A673 (cell line): Measurements from ENCODE around the gene KRTAP5-3. TPM values are rescaled to one million over a fixed set of nuclear protein-coding genes. Genes with fewer than 3 reads are reported as not detected.

Source experiments
- BruUV-seq: library from RNA; stranded (reverse); fragments of 400-500 nt; replicated peaks from 2 replicates; lab custom pipeline; 2021; lab: Mats Ljungman, UMichigan
- CTCF ChIA-PET: fragments of 300-600 bp; sonication (Branson Sonifier 250); formaldehyde crosslinking; loops from one replicate; lab custom pipeline; 2022; ENCODE audit warnings: antibody characterized with exemption; lab: Charles Lee
- POLR2A ChIA-PET: fragments of 300-600 bp; sonication (Branson Sonifier 250); formaldehyde crosslinking; loops from one replicate; lab custom pipeline; 2022; ENCODE audit warnings: antibody characterized with exemption; ENCODE audit not compliant: low non-redundant PET; lab: Charles Lee
- DNase-seq: peaks from one replicate; pipeline ENCODE4 v3.0.0-alpha.2; 2015; ENCODE audit warnings: low spot score
- H3K27ac ChIP-seq: fragments of 200-600 bp; sonication (generic); 2 replicates; pipeline ENCODE4 v1.5.1; 2016; ENCODE audit warnings: mixed run types, low read depth, mild to moderate bottlenecking, mixed read lengths, antibody characterized with exemption, low read length; ENCODE audit not compliant: poor library complexity, severe bottlenecking
- H3K27me3 ChIP-seq: fragments of 200-600 bp; sonication (generic); replicated peaks from 2 replicates; pipeline ENCODE4 v1.6.1; 2017; ENCODE audit warnings: mixed run types, low read depth, mild to moderate bottlenecking, mixed read lengths, antibody characterized with exemption, low read length; ENCODE audit not compliant: insufficient read depth, poor library complexity
- H3K36me3 ChIP-seq: fragments of 200-600 bp; sonication (generic); 2 replicates; pipeline ENCODE4 v1.6.1; 2016; ENCODE audit warnings: mixed run types, mild to moderate bottlenecking, mixed read lengths, antibody characterized with exemption, low read length; ENCODE audit not compliant: insufficient read depth, poor library complexity, severe bottlenecking
- H3K4me1 ChIP-seq: fragments of 200-600 bp; sonication (generic); 2 replicates; pipeline ENCODE4 v1.6.1; 2017; ENCODE audit warnings: mixed run types, mild to moderate bottlenecking, mixed read lengths, antibody characterized with exemption, low read length; ENCODE audit not compliant: insufficient read depth, poor library complexity, severe bottlenecking
- H3K4me3 ChIP-seq: fragments of 200-600 bp; sonication (generic); 2 replicates; pipeline ENCODE4 v1.5.1; 2016; ENCODE audit warnings: low read depth, mixed run types, mild to moderate bottlenecking, mixed read lengths, low read length; ENCODE audit not compliant: poor library complexity, severe bottlenecking
- H3K9me3 ChIP-seq: fragments of 200-600 bp; sonication (generic); 2 replicates; pipeline ENCODE4 v1.6.1; 2016; ENCODE audit warnings: mixed run types, low read depth, mild to moderate bottlenecking, mixed read lengths, antibody characterized with exemption, low read length; ENCODE audit not compliant: poor library complexity, severe bottlenecking
- EZH2 ChIP-seq: fragments of 200-600 bp; sonication (generic); IDR thresholded peaks from 2 replicates; pipeline ENCODE4 v1.6.1; 2017; ENCODE audit warnings: borderline replicate concordance, low read depth, mild to moderate bottlenecking, mixed read lengths, antibody characterized with exemption, low read length; ENCODE audit not compliant: poor library complexity, severe bottlenecking
- intact Hi-C: fragments of 100-400 bp; cut with micrococcal nuclease; formaldehyde crosslinking; loops from one replicate; pipeline ENCODE4 v1.10.0; 2022; ENCODE audit not compliant: unreplicated experiment
- total RNA-seq: library from RNA; stranded (reverse); gene quantifications from 2 replicates; pipeline ENCODE4 v1.2.3, GENCODE V29; 2021
- TF ChIP-seq, protein P1 (sequence below): fragments of 300-800, 200-600 bp; sonication (generic); conservative IDR thresholded peaks from 2 replicates; pipeline ENCODE4 v1.5.1; 2017; ENCODE audit warnings: low read depth, mild to moderate bottlenecking, antibody characterized with exemption, low read length, moderate library complexity, mixed read lengths

KRTAP5-3 gene
- total RNA-seq, 1 experiment from 2014 or later: not detected

- Histone ChIP-seq H3K9me3 (no peaks in the 10 kb centered on the region), H3K4me3 (no peak overlapping the region), H3K36me3 (no peaks in the 10 kb centered on the region), H3K27me3 (no peaks in the 10 kb centered on the region), H3K4me1 (no peaks in the 10 kb centered on the region), H3K27ac (no peak overlapping the region)
- no TSS peak for BruUV-seq
- intact Hi-C loops: no loop called here
- ChIA-PET CTCF (interaction anchor here (0.6 to 1.5 kb wide), 3 partner anchors 10 to 586 kb away, joined by 4 to 9 read pairs (median 8); no protein-coding TSS in a partner anchor), POLR2A (no interaction called here)
- peak; percentile 65 for DNase-seq
- TF ChIP-seq EZH2: no peak
- TF ChIP-seq, protein P1, sequence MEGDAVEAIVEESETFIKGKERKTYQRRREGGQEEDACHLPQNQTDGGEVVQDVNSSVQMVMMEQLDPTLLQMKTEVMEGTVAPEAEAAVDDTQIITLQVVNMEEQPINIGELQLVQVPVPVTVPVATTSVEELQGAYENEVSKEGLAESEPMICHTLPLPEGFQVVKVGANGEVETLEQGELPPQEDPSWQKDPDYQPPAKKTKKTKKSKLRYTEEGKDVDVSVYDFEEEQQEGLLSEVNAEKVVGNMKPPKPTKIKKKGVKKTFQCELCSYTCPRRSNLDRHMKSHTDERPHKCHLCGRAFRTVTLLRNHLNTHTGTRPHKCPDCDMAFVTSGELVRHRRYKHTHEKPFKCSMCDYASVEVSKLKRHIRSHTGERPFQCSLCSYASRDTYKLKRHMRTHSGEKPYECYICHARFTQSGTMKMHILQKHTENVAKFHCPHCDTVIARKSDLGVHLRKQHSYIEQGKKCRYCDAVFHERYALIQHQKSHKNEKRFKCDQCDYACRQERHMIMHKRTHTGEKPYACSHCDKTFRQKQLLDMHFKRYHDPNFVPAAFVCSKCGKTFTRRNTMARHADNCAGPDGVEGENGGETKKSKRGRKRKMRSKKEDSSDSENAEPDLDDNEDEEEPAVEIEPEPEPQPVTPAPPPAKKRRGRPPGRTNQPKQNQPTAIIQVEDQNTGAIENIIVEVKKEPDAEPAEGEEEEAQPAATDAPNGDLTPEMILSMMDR: no peak
These were observed 43.6 kb downstream of the KRTAP5-3 start for GRCh38 chr11:1564535-1565172.

DNA sequence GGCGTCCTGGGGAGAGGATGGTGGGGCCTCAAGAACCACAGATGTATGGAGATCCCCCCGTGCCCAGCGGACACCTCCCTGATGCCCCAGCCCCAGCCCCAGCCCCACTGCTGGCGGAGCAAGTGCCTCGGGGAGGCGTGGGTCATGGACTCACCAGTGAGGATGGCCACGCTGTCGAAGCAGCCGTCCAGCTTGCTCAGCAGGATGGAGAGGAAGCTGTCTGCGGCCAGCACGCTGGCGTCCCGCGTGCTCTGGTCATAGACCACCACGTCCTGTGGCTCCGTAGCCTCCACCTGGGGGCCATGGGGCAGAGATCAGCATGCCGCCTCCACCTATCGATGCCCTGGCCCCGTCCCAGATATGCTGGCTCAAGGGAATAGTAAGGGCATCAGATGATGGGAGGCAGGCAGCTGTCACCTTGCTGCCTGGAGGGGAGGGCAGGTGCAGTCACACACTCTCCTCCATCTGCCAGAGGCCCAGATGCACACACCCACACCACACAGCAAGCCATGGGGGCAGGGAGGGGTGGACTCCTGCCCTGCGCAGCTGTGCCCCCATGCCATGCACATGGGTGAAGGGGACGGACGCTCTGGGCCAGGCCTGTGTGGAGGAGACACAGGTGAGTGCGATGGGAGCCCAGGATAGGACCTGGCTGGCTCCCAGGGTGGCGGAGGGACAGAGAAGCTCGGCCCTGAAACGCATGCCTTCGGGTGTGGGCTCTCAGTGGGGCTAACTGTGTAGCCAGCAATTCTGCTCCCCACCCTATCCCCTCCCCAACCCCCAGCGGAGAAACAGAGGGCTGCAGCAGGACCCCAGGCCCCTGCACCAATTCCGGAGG, 44.3 kb downstream of the KRTAP5-3 start:
- POLR2A ChIA-PET: no interaction called here
- no peak for TF ChIP-seq EZH2
- TF ChIP-seq, protein P1: no peak
- H3K4me3 ChIP-seq: no peak overlapping the region
- no peak overlapping the region for H3K27ac ChIP-seq
- no TSS peak for BruUV-seq
- H3K27me3 ChIP-seq: no peaks in the 10 kb centered on the region
- H3K36me3 ChIP-seq: no peaks in the 10 kb centered on the region
- intact Hi-C loops: no loop called here
- CTCF ChIA-PET: interaction anchor here (0.6 to 1.5 kb wide), 2 partner anchors 11 to 586 kb away, joined by 8 to 9 read pairs; no protein-coding TSS in a partner anchor
- H3K9me3 ChIP-seq: no peaks in the 10 kb centered on the region
- H3K4me1 ChIP-seq: no peaks in the 10 kb centered on the region
- no peak for DNase-seq

GRCh38 chr11:1563149-1563638, 45.1 kb downstream of the KRTAP5-3 start:
- intact Hi-C loops: no loop called here
- no peak for DNase-seq
- no peak overlapping the region for H3K27ac ChIP-seq
- ChIA-PET POLR2A (no interaction called here), CTCF (no interaction called here)
- no peaks in the 10 kb centered on the region for H3K27me3 ChIP-seq
- no peaks in the 10 kb centered on the region for H3K36me3 ChIP-seq
- no TSS peak for BruUV-seq
- no peak overlapping the region for H3K4me3 ChIP-seq
- no peaks in the 10 kb centered on the region for H3K9me3 ChIP-seq
- H3K4me1 ChIP-seq: no peaks in the 10 kb centered on the region
- TF ChIP-seq, protein P1: no peak
- TF ChIP-seq EZH2: no peak
